GM23338 (cell line): ENCODE data around the gene MS4A7. TPM values are rescaled to one million over a fixed set of nuclear protein-coding genes. Genes with fewer than 3 reads are reported as not detected.

Experiments
- ATAC-seq: fragments of 200-7000 bp; cut with Tn5 transposase; 3 replicates; pipeline ENCODE4 v1.9.1; 2020
- DNase-seq: peaks from one replicate; pipeline ENCODE4 v3.0.0-alpha.2; 2015; ENCODE audit warnings: low spot score
- H2AFZ ChIP-seq: fragments of 200-600 bp; sonication (generic); 2 replicates; pipeline ENCODE4 v1.8.0; 2016; ENCODE audit warnings: antibody characterized with exemption, mild to moderate bottlenecking, moderate library complexity
- H3F3A ChIP-seq: fragments of 200-600 bp; sonication (generic); replicated peaks from 2 replicates; pipeline ENCODE4 v1.8.0; 2017; ENCODE audit warnings: antibody characterized with exemption, mixed run types, low read depth
- H3K27ac ChIP-seq: fragments of 200-600 bp; sonication (generic); 2 replicates; pipeline ENCODE4 v1.6.1; 2016; ENCODE audit warnings: low read depth
- H3K27me3 ChIP-seq: fragments of 200-600 bp; sonication (generic); 2 replicates; pipeline ENCODE4 v1.8.0; 2016; ENCODE audit warnings: mild to moderate bottlenecking, mixed run types, moderate library complexity; ENCODE audit not compliant: insufficient read depth
- H3K36me3 ChIP-seq: fragments of 200-600 bp; sonication (generic); 2 replicates; pipeline ENCODE4 v1.8.0; 2016; ENCODE audit warnings: mild to moderate bottlenecking; ENCODE audit not compliant: insufficient read depth
- H3K4me1 ChIP-seq: fragments of 200-600 bp; sonication (generic); 2 replicates; pipeline ENCODE4 v1.8.0; 2016; ENCODE audit warnings: mild to moderate bottlenecking, moderate library complexity; ENCODE audit not compliant: insufficient read depth
- H3K4me2 ChIP-seq: fragments of 200-600 bp; sonication (generic); 2 replicates; pipeline ENCODE4 v1.7.1; 2017; ENCODE audit warnings: mixed run types
- H3K4me3 ChIP-seq: fragments of 200-600 bp; sonication (generic); 2 replicates; pipeline ENCODE4 v1.6.1; 2016; ENCODE audit warnings: mixed run types
- H3K79me2 ChIP-seq: fragments of 200-600 bp; sonication (generic); replicated peaks from 2 replicates; pipeline ENCODE4 v1.8.0; 2017; ENCODE audit warnings: mild to moderate bottlenecking; ENCODE audit not compliant: insufficient read depth
- H3K9me2 ChIP-seq: fragments of 200-600 bp; sonication (generic); 2 replicates; pipeline ENCODE4 v1.8.0; 2017; ENCODE audit not compliant: insufficient read depth
- H4K20me1 ChIP-seq: fragments of 200-600 bp; sonication (generic); replicated peaks from 2 replicates; pipeline ENCODE4 v1.8.0; 2017; ENCODE audit warnings: mild to moderate bottlenecking; ENCODE audit not compliant: insufficient read depth
- H3K27ac Mint-ChIP-seq: 2 replicates; pipeline ENCODE4 v1.8.0; 2020; ENCODE audit warnings: inconsistent platforms, mild to moderate bottlenecking, moderate library complexity, mixed read lengths
- H3K27me3 Mint-ChIP-seq: 3 replicates; pipeline ENCODE4 v1.8.0; 2022; ENCODE audit warnings: low read depth, mild to moderate bottlenecking, moderate library complexity, mixed read lengths, inconsistent platforms; ENCODE audit not compliant: insufficient read depth, poor library complexity
- H3K36me3 Mint-ChIP-seq: 3 replicates; pipeline ENCODE4 v1.8.0; 2021; ENCODE audit warnings: low read depth, mild to moderate bottlenecking, inconsistent platforms, moderate library complexity, mixed read lengths
- H3K4me1 Mint-ChIP-seq: 3 replicates; pipeline ENCODE4 v1.8.0; 2020; ENCODE audit warnings: mild to moderate bottlenecking, inconsistent platforms, mixed read lengths
- H3K4me3 Mint-ChIP-seq: 3 replicates; pipeline ENCODE4 v1.8.0; 2021; ENCODE audit warnings: moderate library complexity, mild to moderate bottlenecking, inconsistent platforms, mixed read lengths
- H3K9me3 Mint-ChIP-seq: 3 replicates; pipeline ENCODE4 v1.8.0; 2020; ENCODE audit warnings: moderate library complexity, mild to moderate bottlenecking, inconsistent platforms, mixed read lengths
- CREB1 ChIP-seq: fragments of 250-450 bp; sonication (Bioruptor Pico); IDR thresholded peaks from 2 replicates; pipeline ENCODE4 v1.5.0; 2020; ENCODE audit warnings: low read depth, mild to moderate bottlenecking, moderate library complexity
- EZH2 ChIP-seq: fragments of 200-600 bp; sonication (generic); IDR thresholded peaks from one replicate; pipeline ENCODE4 v1.8.0; 2017; ENCODE audit warnings: antibody characterized with exemption, mild to moderate bottlenecking, low read depth; ENCODE audit not compliant: unreplicated experiment
- EZH2phosphoT487 ChIP-seq: fragments of 200-600 bp; sonication (generic); IDR thresholded peaks from one replicate; pipeline ENCODE4 v1.8.1; 2018; ENCODE audit warnings: antibody characterized with exemption; ENCODE audit not compliant: unreplicated experiment
- JUNB ChIP-seq: IDR thresholded peaks from one replicate; pipeline ENCODE4 v1.6.1; 2016; ENCODE audit warnings: antibody characterized with exemption; ENCODE audit not compliant: unreplicated experiment
- NANOG ChIP-seq: IDR thresholded peaks from 2 replicates; pipeline ENCODE4 v1.6.1; 2016; ENCODE audit warnings: antibody characterized with exemption, borderline replicate concordance
- POLR2AphosphoS5 ChIP-seq: IDR thresholded peaks from 2 replicates; pipeline ENCODE4 v1.6.1; 2016; ENCODE audit warnings: antibody characterized with exemption, low read depth
- STAT1 ChIP-seq: IDR thresholded peaks from one replicate; pipeline ENCODE4 v1.6.1; 2016; ENCODE audit warnings: antibody characterized with exemption; ENCODE audit not compliant: unreplicated experiment
- ZNF114 ChIP-seq: fragments of 250-450 bp; sonication (Bioruptor Pico); IDR thresholded peaks from 2 replicates; pipeline ENCODE4 v1.5.0; 2020; ENCODE audit warnings: mild to moderate bottlenecking, moderate library complexity
- ZNF331 ChIP-seq: fragments of 250-450 bp; sonication (Bioruptor Pico); IDR thresholded peaks from 2 replicates; pipeline ENCODE4 v1.5.0; 2020; ENCODE audit warnings: low read depth, mild to moderate bottlenecking, moderate library complexity
- polyA plus RNA-seq: library from polyadenylated mRNA; unstranded; fragments of >200 nt; fragmentation: Nextera tagmentation; extraction: Ambion mirVana; gene quantifications from 2 replicates; pipeline ENCODE4 v1.2.1, GENCODE V29; 2016
- total RNA-seq: library from RNA; depleted of rRNA; stranded (reverse); fragments of >200 nt; shearing (Covaris generic); gene quantifications from 2 replicates; pipeline ENCODE4 v1.2.3, GENCODE V29; 2014
- TF ChIP-seq, protein P1 (sequence below): IDR thresholded peaks from one replicate; pipeline ENCODE4 v1.6.1; 2018; ENCODE audit warnings: antibody characterized with exemption; ENCODE audit not compliant: unreplicated experiment
- TF ChIP-seq, protein P2 (sequence below): IDR thresholded peaks from 2 replicates; pipeline ENCODE4 v1.6.1; 2016; ENCODE audit warnings: antibody characterized with exemption
- TF ChIP-seq, protein P3 (sequence below), 2 experiments: fragments of 200-600 bp in 1 of 2; sonication (generic) in 1 of 2; conservative IDR thresholded peaks; 2 replicates each; pipeline versions ENCODE4 v1.5.1 to v1.6.1; 2016 to 2017; ENCODE audit warnings: antibody characterized with exemption in 2 of 2, low read depth in 2 of 2, mild to moderate bottlenecking in 2 of 2, moderate library complexity in 1 of 2
- TF ChIP-seq, protein P4 (sequence below): fragments of 250-450 bp; sonication (Bioruptor Pico); IDR thresholded peaks from 2 replicates; pipeline ENCODE4 v1.5.0; 2020; ENCODE audit warnings: mild to moderate bottlenecking, moderate library complexity

The MS4A7 gene
- total and polyA plus RNA-seq, 2 experiments from 2014 or later = 0.07 TPM; not detected in 1

DNA sequence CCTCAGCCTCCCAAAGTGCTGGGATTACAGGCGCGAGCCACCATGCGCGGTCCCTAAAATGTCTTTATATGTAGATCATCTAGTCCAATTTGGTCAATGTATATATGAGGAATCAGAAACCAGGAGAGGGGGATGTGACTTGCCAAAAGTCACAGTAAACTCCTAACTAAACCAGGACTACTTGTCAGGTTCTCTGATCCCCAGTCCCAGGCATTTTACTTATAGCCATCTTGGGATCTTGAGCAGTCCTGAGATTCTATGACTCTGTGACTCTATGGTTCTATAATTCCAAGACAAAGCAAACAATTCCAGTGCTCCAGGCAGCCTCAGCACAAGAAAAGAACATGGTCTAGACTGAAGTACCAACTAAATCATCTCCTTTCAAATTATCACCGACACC, 50.9 kb downstream of the MS4A7 start, which contains the start of gene MS4A5:
MS4A5 (plus strand) TSS at position 301 of the 400 bp plus-strand sequence. CDS start 103 bp downstream, outside the sequence.
- Mint-ChIP-seq H3K27ac (no peak within 1 kb of the TSS), H3K4me3 (no peak within 1 kb of the TSS), H3K4me1 (no peaks in the 10 kb centered on the region), H3K9me3 (no peaks in the 10 kb centered on the region), H3K36me3 (no peaks in the 10 kb centered on the region), H3K27me3 (no peaks in the 10 kb centered on the region)
- H2AFZ ChIP-seq = no peak within 1 kb of the TSS
- no peak for ATAC-seq
- no peak for DNase-seq
- TF ChIP-seq EZH2phosphoT487 (no peak), ZNF114 (CRISPR knock-in tag) (no peak), ZNF331 (no peak), STAT1 (no peak), NANOG (no peak), POLR2AphosphoS5 (no peak), CREB1 (no peak), EZH2 (no peak), JUNB (no peak)
- TF ChIP-seq, protein P1, sequence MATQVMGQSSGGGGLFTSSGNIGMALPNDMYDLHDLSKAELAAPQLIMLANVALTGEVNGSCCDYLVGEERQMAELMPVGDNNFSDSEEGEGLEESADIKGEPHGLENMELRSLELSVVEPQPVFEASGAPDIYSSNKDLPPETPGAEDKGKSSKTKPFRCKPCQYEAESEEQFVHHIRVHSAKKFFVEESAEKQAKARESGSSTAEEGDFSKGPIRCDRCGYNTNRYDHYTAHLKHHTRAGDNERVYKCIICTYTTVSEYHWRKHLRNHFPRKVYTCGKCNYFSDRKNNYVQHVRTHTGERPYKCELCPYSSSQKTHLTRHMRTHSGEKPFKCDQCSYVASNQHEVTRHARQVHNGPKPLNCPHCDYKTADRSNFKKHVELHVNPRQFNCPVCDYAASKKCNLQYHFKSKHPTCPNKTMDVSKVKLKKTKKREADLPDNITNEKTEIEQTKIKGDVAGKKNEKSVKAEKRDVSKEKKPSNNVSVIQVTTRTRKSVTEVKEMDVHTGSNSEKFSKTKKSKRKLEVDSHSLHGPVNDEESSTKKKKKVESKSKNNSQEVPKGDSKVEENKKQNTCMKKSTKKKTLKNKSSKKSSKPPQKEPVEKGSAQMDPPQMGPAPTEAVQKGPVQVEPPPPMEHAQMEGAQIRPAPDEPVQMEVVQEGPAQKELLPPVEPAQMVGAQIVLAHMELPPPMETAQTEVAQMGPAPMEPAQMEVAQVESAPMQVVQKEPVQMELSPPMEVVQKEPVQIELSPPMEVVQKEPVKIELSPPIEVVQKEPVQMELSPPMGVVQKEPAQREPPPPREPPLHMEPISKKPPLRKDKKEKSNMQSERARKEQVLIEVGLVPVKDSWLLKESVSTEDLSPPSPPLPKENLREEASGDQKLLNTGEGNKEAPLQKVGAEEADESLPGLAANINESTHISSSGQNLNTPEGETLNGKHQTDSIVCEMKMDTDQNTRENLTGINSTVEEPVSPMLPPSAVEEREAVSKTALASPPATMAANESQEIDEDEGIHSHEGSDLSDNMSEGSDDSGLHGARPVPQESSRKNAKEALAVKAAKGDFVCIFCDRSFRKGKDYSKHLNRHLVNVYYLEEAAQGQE = no peak
- TF ChIP-seq, protein P2, sequence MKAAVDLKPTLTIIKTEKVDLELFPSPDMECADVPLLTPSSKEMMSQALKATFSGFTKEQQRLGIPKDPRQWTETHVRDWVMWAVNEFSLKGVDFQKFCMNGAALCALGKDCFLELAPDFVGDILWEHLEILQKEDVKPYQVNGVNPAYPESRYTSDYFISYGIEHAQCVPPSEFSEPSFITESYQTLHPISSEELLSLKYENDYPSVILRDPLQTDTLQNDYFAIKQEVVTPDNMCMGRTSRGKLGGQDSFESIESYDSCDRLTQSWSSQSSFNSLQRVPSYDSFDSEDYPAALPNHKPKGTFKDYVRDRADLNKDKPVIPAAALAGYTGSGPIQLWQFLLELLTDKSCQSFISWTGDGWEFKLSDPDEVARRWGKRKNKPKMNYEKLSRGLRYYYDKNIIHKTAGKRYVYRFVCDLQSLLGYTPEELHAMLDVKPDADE = no peak
- TF ChIP-seq, protein P3, sequence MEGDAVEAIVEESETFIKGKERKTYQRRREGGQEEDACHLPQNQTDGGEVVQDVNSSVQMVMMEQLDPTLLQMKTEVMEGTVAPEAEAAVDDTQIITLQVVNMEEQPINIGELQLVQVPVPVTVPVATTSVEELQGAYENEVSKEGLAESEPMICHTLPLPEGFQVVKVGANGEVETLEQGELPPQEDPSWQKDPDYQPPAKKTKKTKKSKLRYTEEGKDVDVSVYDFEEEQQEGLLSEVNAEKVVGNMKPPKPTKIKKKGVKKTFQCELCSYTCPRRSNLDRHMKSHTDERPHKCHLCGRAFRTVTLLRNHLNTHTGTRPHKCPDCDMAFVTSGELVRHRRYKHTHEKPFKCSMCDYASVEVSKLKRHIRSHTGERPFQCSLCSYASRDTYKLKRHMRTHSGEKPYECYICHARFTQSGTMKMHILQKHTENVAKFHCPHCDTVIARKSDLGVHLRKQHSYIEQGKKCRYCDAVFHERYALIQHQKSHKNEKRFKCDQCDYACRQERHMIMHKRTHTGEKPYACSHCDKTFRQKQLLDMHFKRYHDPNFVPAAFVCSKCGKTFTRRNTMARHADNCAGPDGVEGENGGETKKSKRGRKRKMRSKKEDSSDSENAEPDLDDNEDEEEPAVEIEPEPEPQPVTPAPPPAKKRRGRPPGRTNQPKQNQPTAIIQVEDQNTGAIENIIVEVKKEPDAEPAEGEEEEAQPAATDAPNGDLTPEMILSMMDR (conservative IDR thresholded peaks at IDR 0.05; ENCODE audit: low read depth in 2 of 2) = no peak
- TF ChIP-seq, protein P4, sequence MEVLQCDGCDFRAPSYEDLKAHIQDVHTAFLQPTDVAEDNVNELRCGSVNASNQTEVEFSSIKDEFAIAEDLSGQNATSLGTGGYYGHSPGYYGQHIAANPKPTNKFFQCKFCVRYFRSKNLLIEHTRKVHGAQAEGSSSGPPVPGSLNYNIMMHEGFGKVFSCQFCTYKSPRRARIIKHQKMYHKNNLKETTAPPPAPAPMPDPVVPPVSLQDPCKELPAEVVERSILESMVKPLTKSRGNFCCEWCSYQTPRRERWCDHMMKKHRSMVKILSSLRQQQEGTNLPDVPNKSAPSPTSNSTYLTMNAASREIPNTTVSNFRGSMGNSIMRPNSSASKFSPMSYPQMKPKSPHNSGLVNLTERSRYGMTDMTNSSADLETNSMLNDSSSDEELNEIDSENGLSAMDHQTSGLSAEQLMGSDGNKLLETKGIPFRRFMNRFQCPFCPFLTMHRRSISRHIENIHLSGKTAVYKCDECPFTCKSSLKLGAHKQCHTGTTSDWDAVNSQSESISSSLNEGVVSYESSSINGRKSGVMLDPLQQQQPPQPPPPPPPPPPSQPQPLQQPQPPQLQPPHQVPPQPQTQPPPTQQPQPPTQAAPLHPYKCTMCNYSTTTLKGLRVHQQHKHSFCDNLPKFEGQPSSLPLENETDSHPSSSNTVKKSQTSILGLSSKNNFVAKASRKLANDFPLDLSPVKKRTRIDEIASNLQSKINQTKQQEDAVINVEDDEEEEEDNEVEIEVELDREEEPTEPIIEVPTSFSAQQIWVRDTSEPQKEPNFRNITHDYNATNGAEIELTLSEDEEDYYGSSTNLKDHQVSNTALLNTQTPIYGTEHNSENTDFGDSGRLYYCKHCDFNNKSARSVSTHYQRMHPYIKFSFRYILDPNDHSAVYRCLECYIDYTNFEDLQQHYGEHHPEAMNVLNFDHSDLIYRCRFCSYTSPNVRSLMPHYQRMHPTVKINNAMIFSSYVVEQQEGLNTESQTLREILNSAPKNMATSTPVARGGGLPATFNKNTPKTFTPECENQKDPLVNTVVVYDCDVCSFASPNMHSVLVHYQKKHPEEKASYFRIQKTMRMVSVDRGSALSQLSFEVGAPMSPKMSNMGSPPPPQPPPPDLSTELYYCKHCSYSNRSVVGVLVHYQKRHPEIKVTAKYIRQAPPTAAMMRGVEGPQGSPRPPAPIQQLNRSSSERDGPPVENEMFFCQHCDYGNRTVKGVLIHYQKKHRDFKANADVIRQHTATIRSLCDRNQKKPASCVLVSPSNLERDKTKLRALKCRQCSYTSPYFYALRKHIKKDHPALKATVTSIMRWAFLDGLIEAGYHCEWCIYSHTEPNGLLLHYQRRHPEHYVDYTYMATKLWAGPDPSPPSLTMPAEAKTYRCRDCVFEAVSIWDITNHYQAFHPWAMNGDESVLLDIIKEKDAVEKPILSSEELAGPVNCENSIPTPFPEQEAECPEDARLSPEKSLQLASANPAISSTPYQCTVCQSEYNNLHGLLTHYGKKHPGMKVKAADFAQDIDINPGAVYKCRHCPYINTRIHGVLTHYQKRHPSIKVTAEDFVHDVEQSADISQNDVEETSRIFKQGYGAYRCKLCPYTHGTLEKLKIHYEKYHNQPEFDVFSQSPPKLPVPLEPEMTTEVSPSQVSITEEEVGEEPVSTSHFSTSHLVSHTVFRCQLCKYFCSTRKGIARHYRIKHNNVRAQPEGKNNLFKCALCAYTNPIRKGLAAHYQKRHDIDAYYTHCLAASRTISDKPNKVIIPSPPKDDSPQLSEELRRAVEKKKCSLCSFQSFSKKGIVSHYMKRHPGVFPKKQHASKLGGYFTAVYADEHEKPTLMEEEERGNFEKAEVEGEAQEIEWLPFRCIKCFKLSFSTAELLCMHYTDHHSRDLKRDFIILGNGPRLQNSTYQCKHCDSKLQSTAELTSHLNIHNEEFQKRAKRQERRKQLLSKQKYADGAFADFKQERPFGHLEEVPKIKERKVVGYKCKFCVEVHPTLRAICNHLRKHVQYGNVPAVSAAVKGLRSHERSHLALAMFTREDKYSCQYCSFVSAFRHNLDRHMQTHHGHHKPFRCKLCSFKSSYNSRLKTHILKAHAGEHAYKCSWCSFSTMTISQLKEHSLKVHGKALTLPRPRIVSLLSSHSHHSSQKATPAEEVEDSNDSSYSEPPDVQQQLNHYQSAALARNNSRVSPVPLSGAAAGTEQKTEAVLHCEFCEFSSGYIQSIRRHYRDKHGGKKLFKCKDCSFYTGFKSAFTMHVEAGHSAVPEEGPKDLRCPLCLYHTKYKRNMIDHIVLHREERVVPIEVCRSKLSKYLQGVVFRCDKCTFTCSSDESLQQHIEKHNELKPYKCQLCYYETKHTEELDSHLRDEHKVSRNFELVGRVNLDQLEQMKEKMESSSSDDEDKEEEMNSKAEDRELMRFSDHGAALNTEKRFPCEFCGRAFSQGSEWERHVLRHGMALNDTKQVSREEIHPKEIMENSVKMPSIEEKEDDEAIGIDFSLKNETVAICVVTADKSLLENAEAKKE (CRISPR knock-in tag) = no peak
- no peaks in the 10 kb centered on the region for H4K20me1 ChIP-seq
- H3K27ac ChIP-seq = no peak within 1 kb of the TSS
- no peaks in the 10 kb centered on the region for H3K79me2 ChIP-seq
- no peaks in the 10 kb centered on the region for H3K4me1 ChIP-seq
- H3K27me3 ChIP-seq = no peaks in the 10 kb centered on the region
- no peaks in the 10 kb centered on the region for H3K36me3 ChIP-seq
- no peak within 1 kb of the TSS for H3K4me3 ChIP-seq
- no peak within 1 kb of the TSS for H3K4me2 ChIP-seq
- H3F3A ChIP-seq = no peaks in the 10 kb centered on the region
- 0 out of 2 replicates have a peak, but pooled peaks cover 3% of the 10 kb centered on the region for H3K9me2 ChIP-seq
